Fibroblast of lung (primary cell): ENCODE data around the gene HMCES.

ENCODE experiments used
- EZH2 ChIP-seq: IDR thresholded peaks from 2 replicates; pipeline ENCODE4 v1.5.1; 2012; ENCODE audit warnings: low read length, control low read depth, mild to moderate bottlenecking; ENCODE audit errors: missing control alignments
- TF ChIP-seq, protein P1 (sequence below), 2 donors: IDR thresholded peaks in 1 of 2; conservative IDR thresholded peaks in 1 of 2; 1 replicate in 1 of 2; 2 replicates in 1 of 2; pipeline ENCODE4 v1.5.1; 2011 to 2012; ENCODE audit warnings: low read length in 2 of 2, control low read depth in 1 of 2, inconsistent platforms in 1 of 2, low read depth in 1 of 2, mild to moderate bottlenecking in 1 of 2

DNA sequence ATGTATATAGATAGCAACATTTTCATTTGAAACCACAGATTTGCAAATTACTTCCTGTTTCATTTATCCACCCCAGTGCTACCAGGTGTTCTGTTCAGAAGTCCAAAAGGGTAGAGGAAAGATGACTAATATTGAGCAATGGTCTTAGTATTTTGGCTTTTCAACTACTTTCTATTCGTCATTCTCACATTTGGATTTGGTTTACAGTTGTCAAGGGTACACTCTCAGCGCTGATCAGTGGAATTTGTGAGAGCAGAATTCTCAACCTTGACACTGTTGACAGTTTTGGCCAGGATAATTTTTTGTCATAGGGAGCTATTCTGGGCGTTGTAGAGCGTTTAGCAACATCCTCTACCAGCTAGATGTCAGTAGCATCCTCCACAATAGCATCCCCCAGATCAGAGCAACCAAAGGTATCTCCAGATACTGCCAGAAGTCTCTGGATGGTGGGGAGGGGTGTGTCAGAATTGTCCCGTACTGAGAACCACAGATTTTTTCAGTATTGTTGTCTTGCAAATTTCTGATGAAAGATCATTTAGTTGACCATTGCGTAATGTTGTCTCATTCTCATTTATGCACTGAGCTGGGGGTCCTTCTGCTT lies 4.2 kb downstream of the HMCES start:
- TF ChIP-seq, protein P1, sequence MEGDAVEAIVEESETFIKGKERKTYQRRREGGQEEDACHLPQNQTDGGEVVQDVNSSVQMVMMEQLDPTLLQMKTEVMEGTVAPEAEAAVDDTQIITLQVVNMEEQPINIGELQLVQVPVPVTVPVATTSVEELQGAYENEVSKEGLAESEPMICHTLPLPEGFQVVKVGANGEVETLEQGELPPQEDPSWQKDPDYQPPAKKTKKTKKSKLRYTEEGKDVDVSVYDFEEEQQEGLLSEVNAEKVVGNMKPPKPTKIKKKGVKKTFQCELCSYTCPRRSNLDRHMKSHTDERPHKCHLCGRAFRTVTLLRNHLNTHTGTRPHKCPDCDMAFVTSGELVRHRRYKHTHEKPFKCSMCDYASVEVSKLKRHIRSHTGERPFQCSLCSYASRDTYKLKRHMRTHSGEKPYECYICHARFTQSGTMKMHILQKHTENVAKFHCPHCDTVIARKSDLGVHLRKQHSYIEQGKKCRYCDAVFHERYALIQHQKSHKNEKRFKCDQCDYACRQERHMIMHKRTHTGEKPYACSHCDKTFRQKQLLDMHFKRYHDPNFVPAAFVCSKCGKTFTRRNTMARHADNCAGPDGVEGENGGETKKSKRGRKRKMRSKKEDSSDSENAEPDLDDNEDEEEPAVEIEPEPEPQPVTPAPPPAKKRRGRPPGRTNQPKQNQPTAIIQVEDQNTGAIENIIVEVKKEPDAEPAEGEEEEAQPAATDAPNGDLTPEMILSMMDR (conservative IDR thresholded peaks at IDR 0.05 in 1 of 2, IDR thresholded peaks at IDR 0.05 in 1 of 2; ENCODE audit: low read depth in 1 of 2, low read length in 2 of 2) = no peak
- no peak for TF ChIP-seq EZH2
